Measurements from ENCODE around the gene ANKRD10.

The ANKRD10 gene

GRCh38 chr13:110944968-110945927 lies 30.4 kb upstream of the ANKRD10 start:
- no peak for DNase-seq (ENCODE audit: low read depth in 2 of 2)

DNA sequence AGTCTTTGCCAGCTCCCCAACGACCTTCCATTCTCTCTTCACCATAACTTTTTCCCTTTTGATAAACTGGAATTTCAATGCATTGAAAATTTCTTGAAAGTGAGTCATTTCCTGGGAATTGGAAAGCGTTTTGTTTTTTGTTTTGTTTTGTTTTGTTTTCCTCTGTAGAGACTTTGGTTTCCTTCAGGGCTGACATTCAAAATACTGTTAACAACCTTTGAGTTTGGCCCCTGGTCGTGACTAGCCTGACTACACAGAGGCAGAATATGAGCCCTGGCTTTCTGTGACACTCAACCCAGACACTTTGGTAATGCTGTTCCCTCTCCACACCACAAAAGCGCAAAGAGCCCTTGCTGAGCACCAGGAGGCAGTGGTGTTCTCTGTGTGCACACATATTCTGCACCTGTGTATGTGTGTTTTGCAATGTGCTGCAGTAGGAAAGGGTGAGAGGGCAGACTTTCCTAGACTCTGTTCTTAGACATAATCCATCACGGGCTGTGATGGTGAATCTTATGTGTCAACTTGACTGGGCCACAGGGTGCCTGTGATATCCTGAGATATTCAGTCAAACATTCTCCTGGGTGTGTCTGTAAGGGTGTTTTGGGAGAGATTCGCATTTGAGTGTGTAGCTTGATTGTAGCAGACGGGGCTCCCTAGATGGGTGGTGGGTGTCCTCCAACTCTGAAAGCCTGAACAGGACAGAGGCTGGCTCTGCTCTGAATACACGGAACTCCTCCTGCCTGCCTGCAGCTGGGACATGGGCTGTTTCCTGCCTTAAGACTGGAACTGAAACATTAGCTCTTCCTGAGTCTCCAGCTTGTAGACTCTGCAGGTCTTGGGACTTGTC lies 29.5 kb upstream of the ANKRD10 start:
- no peak for DNase-seq (ENCODE audit: low read depth in 2 of 2)

DNA sequence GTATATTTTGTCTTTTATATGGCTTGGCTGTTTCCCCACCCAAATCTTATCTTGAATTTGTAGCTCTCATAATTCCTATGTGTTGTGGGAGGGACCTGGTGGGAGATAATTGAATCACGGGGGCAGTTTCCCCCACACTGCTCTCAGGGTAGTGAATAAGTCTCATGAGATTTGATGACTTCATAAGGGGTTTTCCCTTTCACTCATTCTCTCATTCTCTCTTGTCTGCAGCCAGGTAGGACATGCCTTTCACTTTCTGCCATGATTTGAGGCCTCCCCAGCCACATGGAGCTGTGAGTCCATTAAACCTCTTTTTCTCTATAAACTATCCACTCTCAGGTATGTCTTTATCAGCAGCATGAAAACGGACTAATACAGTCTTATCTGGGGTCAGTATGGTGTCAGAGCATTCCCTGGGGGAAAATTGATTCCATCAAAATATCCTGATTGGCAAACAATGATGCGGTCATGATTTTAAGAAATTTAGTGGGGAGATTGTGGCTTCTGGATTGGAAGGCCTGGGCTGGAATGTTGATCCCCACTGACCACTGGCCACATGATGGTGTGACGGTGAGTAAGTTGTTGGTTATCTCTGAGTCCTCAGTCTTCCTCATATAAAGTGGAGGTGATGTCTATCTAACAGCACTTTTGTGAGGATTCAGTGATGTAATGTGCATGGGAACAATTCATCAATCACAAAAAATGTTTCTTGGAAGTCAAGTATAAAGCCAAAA lies 27.5 kb upstream of the ANKRD10 start:
- DNase-seq (ENCODE audit: low read depth in 2 of 2): no peak

DNA sequence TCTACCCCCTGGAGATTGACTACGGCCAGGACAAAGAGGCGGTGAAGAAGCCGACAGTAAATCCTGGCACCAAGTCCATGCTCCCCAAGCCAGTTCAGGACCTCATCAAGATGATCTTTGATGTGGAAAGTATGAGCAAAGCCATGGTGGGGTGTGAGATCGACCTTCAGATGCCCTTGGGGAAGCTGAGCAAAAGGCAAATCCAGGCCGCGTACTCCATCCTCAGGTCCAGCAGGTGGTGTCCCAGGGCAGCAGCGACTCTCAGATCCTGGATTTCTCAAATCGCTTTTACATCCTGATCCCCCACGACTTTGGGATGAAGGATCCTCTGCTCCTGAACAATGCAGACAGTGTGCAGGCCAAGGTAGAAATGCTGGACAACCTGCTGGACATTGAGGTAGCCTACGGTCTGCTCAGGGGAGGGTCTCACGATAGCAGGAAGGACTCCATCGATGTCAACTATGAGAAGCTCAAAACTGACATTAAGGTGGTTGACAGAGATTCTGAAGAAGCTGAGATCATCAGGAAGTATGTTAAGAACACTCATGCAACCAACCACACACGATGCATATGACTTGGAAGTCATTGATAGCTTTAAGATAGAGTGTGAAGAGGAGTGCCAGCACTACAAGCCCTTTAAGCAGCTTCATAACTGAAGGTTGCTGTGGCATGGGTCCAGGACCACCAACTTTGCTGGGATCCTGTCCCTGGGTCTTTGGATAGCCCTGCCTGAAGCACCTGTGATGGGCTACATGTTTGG lies 24.0 kb upstream of the ANKRD10 start:
- DNase-seq (ENCODE audit: low read depth in 2 of 2): no peak

- no peak for DNase-seq (ENCODE audit: low read depth in 2 of 2)
These were observed 22.8 kb upstream of the ANKRD10 start for GRCh38 chr13:110937511-110938285.

- DNase-seq (ENCODE audit: low read depth in 2 of 2): no peak
These were observed 21.6 kb upstream of the ANKRD10 start for GRCh38 chr13:110936519-110936918.

GRCh38 chr13:110932588-110932987 lies 17.7 kb upstream of the ANKRD10 start:
- DNase-seq (ENCODE audit: low read depth in 2 of 2): no peak

DNA sequence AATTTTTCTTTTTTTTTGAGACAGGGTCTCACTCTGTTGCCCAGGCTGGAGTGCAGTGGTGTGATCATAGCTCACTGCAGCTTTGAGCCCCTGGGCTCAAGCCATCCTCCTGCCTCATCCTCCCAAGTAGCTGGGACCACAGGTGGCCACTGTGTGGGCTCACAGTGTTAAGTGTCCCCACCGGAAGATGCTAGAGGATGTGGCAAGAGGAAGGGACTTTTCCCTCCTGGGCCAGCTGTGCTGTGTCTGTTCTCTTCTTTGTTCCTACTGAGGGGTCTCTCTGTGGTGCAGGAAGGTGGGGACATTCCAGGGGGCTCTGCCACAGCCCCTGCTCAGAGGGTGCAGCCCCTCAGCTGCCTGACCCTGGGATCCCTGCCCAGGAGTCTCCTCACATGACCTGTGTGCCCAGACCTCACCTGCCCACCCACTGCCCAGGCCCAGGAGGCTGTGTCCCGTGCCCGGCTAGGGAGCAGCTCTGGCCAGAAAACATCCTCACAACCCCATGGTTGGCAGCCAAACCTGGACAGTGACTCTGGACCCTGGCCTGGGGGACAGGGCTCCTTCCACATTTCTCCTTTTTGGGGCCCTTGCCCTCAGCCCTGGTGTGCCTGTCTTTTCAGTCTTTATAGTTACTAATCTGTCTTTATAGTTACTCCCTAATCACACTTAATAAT lies 14.4 kb upstream of the ANKRD10 start:
- DNase-seq (ENCODE audit: low read depth in 2 of 2): no peak

GRCh38 chr13:110925023-110925612 lies 10.2 kb upstream of the ANKRD10 start:
- no peak for DNase-seq (ENCODE audit: low read depth in 2 of 2)

GRCh38 chr13:110924639-110924934 lies 9.7 kb upstream of the ANKRD10 start:
- no peak for DNase-seq (ENCODE audit: low read depth in 2 of 2)

DNA sequence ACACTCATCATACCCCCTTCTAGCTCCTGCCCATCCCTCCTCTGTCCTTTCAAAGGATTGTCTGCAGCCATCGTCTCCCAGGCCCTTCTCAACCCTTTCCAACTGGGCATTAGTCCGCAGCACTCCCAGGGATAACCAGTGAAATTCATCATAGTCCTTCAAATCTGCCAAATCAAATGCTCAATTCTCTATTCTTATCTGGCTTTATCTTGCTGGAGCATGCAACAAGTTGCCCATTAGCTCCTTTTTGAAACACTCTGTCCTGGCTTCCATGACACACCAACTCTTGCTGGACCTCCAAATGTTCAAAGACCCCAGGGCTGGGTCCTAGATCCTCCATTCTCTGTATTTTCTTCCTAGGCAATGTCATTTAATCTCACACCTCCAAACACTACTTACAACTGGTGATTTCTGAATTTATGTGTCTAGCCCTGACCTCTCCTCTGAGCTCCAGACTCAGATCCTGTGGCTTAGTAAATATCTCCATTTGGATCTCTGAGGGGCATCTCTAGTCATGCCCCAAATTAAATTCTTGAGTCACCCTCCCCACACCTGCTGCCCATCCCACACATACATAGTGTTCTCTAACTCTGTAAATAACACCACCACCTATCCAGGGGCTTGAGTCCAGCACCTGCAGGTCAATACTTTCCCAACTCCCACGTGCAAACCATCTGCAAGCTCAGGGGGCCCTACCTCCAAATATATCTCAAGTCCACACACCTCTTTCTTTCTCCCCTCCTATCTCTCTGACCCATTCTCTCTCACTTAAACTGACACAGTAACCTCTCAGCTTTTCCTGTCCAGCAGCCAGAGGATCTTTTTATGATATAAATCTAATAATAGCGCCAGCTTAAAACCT lies 9.1 kb upstream of the ANKRD10 start:
- no peak for DNase-seq (ENCODE audit: low read depth in 2 of 2)

- DNase-seq (ENCODE audit: low read depth in 2 of 2): no peak
These were observed 8.2 kb upstream of the ANKRD10 start for GRCh38 chr13:110923086-110923485.

GRCh38 chr13:110922506-110922905 lies 7.6 kb upstream of the ANKRD10 start:
- no peak for DNase-seq (ENCODE audit: low read depth in 2 of 2)

- DNase-seq (ENCODE audit: low read depth in 2 of 2): no peak
These were observed 6.8 kb upstream of the ANKRD10 start for GRCh38 chr13:110921695-110922094.

- DNase-seq (ENCODE audit: low read depth in 2 of 2): no peak
These were observed 6.3 kb upstream of the ANKRD10 start for GRCh38 chr13:110921209-110921608.

DNA sequence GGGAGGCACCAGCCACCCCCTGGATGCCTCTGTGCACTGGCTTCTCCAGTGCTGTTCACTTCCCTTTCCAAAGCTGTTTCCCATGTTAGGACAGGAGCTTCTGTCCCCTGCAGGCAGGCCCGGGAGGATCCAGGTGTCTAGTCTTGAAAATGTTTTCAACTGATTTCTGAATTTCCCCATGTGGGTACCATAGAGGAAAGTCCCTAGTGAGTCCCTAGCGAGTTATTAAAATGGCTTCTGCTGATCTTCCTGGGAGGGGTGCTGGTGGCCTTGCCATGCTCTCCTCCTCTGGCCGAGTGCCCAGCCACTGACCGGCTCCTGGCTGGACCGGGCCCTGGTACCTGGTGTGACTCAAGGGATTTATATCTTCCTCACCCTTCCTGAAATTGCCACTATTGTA lies 5.2 kb upstream of the ANKRD10 start:
- DNase-seq (ENCODE audit: low read depth in 2 of 2): no peak

DNA sequence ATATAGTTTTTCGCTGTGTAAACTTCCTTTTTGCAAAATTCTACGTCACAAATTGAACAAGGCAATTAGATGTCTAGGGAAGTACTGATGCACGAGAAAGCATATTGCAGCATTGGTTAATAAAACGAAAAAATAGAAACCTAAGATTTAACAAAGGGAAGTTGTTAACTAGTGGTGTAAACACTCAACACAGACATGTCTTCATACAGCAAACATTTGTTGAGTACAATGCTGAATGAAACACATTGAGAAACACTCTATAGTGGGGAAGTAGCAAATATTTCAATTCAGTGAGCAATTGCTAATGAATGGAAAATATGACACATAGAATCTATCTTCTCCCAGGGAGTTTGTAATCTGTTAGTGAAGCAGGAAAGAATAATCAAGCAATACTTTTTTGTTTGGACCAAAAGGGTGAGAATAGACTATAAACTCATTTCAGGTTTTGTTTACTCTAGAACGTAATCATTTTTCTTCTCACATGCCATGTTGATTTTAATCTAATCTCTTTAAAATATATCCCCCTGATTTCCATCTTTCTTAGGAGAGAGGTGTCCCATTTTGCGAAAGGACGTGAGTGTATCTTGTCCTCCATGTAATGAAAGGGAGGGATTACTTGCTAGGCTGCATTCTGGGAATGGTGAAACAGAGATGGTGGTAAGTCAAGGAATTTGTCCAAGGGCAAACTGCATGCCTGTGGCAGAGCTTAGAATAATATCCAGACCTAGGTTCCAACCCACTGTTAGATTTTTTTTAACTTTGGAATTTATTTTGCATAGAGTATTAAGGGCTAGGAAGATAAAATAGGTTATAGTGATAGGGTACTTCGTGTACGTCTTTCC lies 1.7 kb upstream of the ANKRD10 start:
- no peak for DNase-seq (ENCODE audit: low read depth in 2 of 2)

DNA sequence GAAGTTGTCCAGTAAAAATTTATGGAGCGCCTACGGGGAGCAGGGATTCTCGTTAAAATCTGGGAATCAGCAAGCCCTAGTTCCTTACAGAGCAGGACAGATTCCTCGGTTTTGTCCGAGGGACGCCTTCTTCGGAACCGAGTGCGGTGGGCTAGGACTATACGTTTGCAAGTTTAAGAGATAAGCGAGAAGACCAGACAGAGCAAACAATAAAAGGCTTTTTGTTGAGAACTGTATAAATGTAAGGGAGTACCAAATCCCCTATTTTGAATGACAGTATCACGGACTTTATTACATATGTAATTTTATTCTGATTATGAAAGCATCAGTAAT lies 971 bp upstream of the ANKRD10 start:
- DNase-seq (ENCODE audit: low read depth in 2 of 2): no peak

Data from stimulated activated CD4-positive, alpha-beta T cell treated with anti-CD3 and anti-CD28 coated beads, Interleukin-1b, Interleukin-23, amount 100 ng/mL, for 1 hour (primary cell).